ENCODE measurements around the gene TMPRSS2.

- no peak for TF ChIP-seq CTCF (IDR thresholded peaks at IDR 0.05)
- TF ChIP-seq POLR2A (IDR thresholded peaks at IDR 0.05): no peak
- no peak for TF ChIP-seq EP300 (IDR thresholded peaks at IDR 0.05)
Observed at GRCh38 chr21:41511858-41512257, 3.9 kb upstream of the TMPRSS2 start.
